ENCODE measurements around the gene ADCY7. TPM values are rescaled to one million over a fixed set of nuclear protein-coding genes. Genes with fewer than 3 reads are reported as not detected.

Gene ADCY7
- total RNA-seq, 1 experiment from 2014 or later, result 39.2 TPM

GRCh38 chr16:50265716-50266336 is 525 bp upstream of the ADCY7 start:
- DNase-seq (ENCODE audit: extremely low read depth, low read depth), result no peak

GRCh38 chr16:50267151-50267631 is 840 bp downstream of the ADCY7 start:
- DNase-seq (ENCODE audit: extremely low read depth, low read depth), result no peak

GRCh38 chr16:50267651-50268050 is 1.3 kb downstream of the ADCY7 start:
- DNase-seq (ENCODE audit: extremely low read depth, low read depth), result no peak

GRCh38 chr16:50268352-50268751 is 2.0 kb downstream of the ADCY7 start:
- DNase-seq (ENCODE audit: extremely low read depth, low read depth), result no peak

GRCh38 chr16:50269061-50269705 is 2.8 kb downstream of the ADCY7 start:
- DNase-seq (ENCODE audit: extremely low read depth, low read depth), result no peak

- no peak for DNase-seq (ENCODE audit: extremely low read depth, low read depth)
These were observed 3.6 kb downstream of the ADCY7 start for GRCh38 chr16:50269769-50270509.

GRCh38 chr16:50270510-50271147 is 4.3 kb downstream of the ADCY7 start:
- DNase-seq (ENCODE audit: extremely low read depth, low read depth), result no peak

- no peak for DNase-seq (ENCODE audit: extremely low read depth, low read depth)
These were observed 5.0 kb downstream of the ADCY7 start for GRCh38 chr16:50271148-50272041.

- no peak for DNase-seq (ENCODE audit: extremely low read depth, low read depth)
These were observed 5.8 kb downstream of the ADCY7 start for GRCh38 chr16:50272111-50272571.

- DNase-seq (ENCODE audit: extremely low read depth, low read depth), result no peak
These were observed 6.5 kb downstream of the ADCY7 start for GRCh38 chr16:50272687-50273381.

GRCh38 chr16:50273382-50273690 is 7.0 kb downstream of the ADCY7 start:
- DNase-seq (ENCODE audit: extremely low read depth, low read depth), result no peak

GRCh38 chr16:50273888-50274325 is 7.6 kb downstream of the ADCY7 start:
- no peak for DNase-seq (ENCODE audit: extremely low read depth, low read depth)

- no peak for DNase-seq (ENCODE audit: extremely low read depth, low read depth)
These were observed 8.2 kb downstream of the ADCY7 start for GRCh38 chr16:50274326-50275097.

GRCh38 chr16:50275098-50275415 is 8.7 kb downstream of the ADCY7 start:
- no peak for DNase-seq (ENCODE audit: extremely low read depth, low read depth)

- no peak for DNase-seq (ENCODE audit: extremely low read depth, low read depth)
These were observed 9.3 kb downstream of the ADCY7 start for GRCh38 chr16:50275428-50276325.

GRCh38 chr16:50276326-50276640 is 9.9 kb downstream of the ADCY7 start:
- DNase-seq (ENCODE audit: extremely low read depth, low read depth), result no peak

- DNase-seq (ENCODE audit: extremely low read depth, low read depth), result no peak
These were observed 10.6 kb downstream of the ADCY7 start for GRCh38 chr16:50276801-50277555.
